Muscle layer of duodenum (tissue), 2 donors: ENCODE measurements around the gene DEK.
"Not testable (repeated sequence)": the region's sequence is repeated elsewhere in the genome, so short reads cannot be mapped to it uniquely, and the experiment has no call there.

Source experiments
- H3K27ac ChIP-seq: one replicate; pipeline ENCODE4 v1.7.0; 2013; ENCODE audit warnings: mild to moderate bottlenecking, low read length
- H3K27me3 ChIP-seq: one replicate; pipeline ENCODE4 v1.7.0; 2013; ENCODE audit warnings: low read depth, mild to moderate bottlenecking, control low read depth, low read length
- H3K36me3 ChIP-seq, 2 donors: one replicate each; pipeline ENCODE4 v1.7.0; 2013; ENCODE audit warnings: low read length in 2 of 2, control low read depth in 1 of 2, mild to moderate bottlenecking in 1 of 2; ENCODE audit not compliant: insufficient read depth in 2 of 2, control insufficient read depth in 1 of 2
- H3K4me1 ChIP-seq, 2 donors: one replicate each; pipeline ENCODE4 v1.7.0; 2013; ENCODE audit warnings: low read length in 2 of 2, mild to moderate bottlenecking in 2 of 2, control low read depth in 1 of 2, moderate library complexity in 1 of 2; ENCODE audit not compliant: insufficient read depth in 2 of 2, control insufficient read depth in 1 of 2
- H3K4me3 ChIP-seq, 2 donors: one replicate each; pipeline ENCODE4 v1.7.0; 2013; ENCODE audit warnings: low read length in 2 of 2, low read depth in 1 of 2, mild to moderate bottlenecking in 1 of 2
- H3K9me3 ChIP-seq, 2 donors: one replicate each; pipeline ENCODE4 v1.7.0; 2013; ENCODE audit warnings: low read length in 2 of 2, control low read depth in 1 of 2, mild to moderate bottlenecking in 1 of 2; ENCODE audit not compliant: control insufficient read depth in 1 of 2
- donor health status: healthy.

DEK gene, protein sequence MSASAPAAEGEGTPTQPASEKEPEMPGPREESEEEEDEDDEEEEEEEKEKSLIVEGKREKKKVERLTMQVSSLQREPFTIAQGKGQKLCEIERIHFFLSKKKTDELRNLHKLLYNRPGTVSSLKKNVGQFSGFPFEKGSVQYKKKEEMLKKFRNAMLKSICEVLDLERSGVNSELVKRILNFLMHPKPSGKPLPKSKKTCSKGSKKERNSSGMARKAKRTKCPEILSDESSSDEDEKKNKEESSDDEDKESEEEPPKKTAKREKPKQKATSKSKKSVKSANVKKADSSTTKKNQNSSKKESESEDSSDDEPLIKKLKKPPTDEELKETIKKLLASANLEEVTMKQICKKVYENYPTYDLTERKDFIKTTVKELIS

GRCh38 chr6:18264219-18264922 is at the start of gene DEK:
TSS of gene DEK (minus strand) at chr6:18264530. CDS start at chr6:18263987, 543 bp downstream.
- Histone ChIP-seq H3K27me3 (no peaks in the 10 kb centered on the region), H3K27ac (peak within 1 kb of the TSS; percentile 93), H3K36me3 (peaks cover 0 to 5% of the 10 kb centered on the region in 2 donors), H3K4me3 (peak within 1 kb of the TSS; percentile 91 to 95), H3K9me3 (no peaks in the 10 kb centered on the region), H3K4me1 (peaks cover 0 to 32% of the 10 kb centered on the region in 2 donors)

- H3K36me3 ChIP-seq = no peaks in the 10 kb centered on the region
- H3K9me3 ChIP-seq = no peaks in the 10 kb centered on the region
- H3K27me3 ChIP-seq = no peaks in the 10 kb centered on the region
- H3K27ac ChIP-seq = no peak overlapping the region
- H3K4me1 ChIP-seq = no peaks in the 10 kb centered on the region
- H3K4me3 ChIP-seq = no peak overlapping the region
These were observed 48.0 kb upstream of the DEK start for GRCh38 chr6:18312368-18312767.

GRCh38 chr6:18310010-18310409 is 45.7 kb upstream of the DEK start:
- H3K36me3 ChIP-seq, H3K27ac ChIP-seq, H3K4me1 ChIP-seq, H3K27me3 ChIP-seq, H3K9me3 ChIP-seq, H3K4me3 ChIP-seq: not testable (repeated sequence)

GRCh38 chr6:18309046-18309445 is 44.7 kb upstream of the DEK start:
- Histone ChIP-seq H3K9me3 (no peaks in the 10 kb centered on the region), H3K27ac (no peak overlapping the region), H3K4me1 (no peaks in the 10 kb centered on the region), H3K36me3 (no peaks in the 10 kb centered on the region), H3K4me3 (no peak overlapping the region), H3K27me3 (no peaks in the 10 kb centered on the region)

- Histone ChIP-seq H3K4me3 (no peak overlapping the region), H3K27ac (no peak overlapping the region), H3K36me3 (no peaks in the 10 kb centered on the region), H3K9me3 (no peaks in the 10 kb centered on the region), H3K4me1 (no peaks in the 10 kb centered on the region), H3K27me3 (no peaks in the 10 kb centered on the region)
These were observed 43.9 kb upstream of the DEK start for GRCh38 chr6:18308070-18308735.

- Histone ChIP-seq H3K27ac (no peak overlapping the region), H3K9me3 (no peaks in the 10 kb centered on the region), H3K36me3 (no peaks in the 10 kb centered on the region), H3K27me3 (no peaks in the 10 kb centered on the region), H3K4me3 (no peak overlapping the region), H3K4me1 (no peaks in the 10 kb centered on the region)
These were observed 42.6 kb upstream of the DEK start for GRCh38 chr6:18306977-18307376.

DNA sequence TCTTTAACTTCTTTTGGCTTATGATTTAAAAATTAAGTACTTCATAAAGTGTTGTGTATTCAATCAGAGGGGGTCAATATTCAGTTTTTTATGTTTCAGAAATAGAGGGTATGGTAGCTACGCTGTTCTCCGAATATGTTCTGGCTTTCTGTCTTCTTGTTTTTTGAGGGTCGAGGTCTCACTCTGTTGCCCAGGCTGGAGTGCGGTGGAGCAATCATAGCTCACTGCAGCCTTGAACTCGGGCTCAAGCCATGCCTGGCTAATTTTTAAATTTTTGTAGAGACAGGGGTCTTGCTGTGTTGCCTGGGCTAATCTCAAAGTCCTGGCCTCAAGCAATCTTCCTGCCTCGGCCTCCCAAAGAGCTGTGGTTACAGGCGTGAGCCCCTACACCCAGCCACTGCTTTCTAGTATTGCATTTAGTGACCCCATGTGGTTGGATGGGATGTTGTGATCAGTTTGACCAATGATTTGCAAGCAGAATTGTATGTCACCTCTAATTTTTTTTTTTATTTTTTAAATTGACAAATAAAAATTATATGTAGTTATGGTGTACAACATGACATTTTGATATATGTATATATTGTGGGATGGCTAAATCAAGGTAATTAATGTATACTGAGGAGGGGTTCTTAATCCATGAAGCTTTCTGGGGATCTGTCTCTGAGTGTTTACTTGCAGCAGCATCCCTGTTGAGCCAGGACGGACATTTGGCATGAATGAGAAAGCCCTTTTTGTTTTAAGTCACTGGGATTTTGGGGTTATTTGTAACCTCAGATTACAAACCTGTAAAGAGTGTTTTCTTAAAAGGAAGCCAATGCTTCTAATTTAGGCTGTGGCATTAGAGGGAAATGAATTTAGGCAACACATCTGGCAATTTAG is 38.5 kb upstream of the DEK start:
- Histone ChIP-seq H3K27ac (no peak overlapping the region), H3K4me1 (no peaks in the 10 kb centered on the region), H3K36me3 (no peaks in the 10 kb centered on the region), H3K27me3 (no peaks in the 10 kb centered on the region), H3K4me3 (no peak overlapping the region), H3K9me3 (no peaks in the 10 kb centered on the region)

GRCh38 chr6:18293076-18293904 is 29.0 kb upstream of the DEK start:
- no peaks in the 10 kb centered on the region for H3K9me3 ChIP-seq
- no peak overlapping the region for H3K4me3 ChIP-seq
- H3K36me3 ChIP-seq = no peaks in the 10 kb centered on the region
- H3K4me1 ChIP-seq = no peaks in the 10 kb centered on the region
- H3K27ac ChIP-seq = no peak overlapping the region
- H3K27me3 ChIP-seq = no peaks in the 10 kb centered on the region

GRCh38 chr6:18289283-18289682 is 25.0 kb upstream of the DEK start:
- no peak overlapping the region for H3K27ac ChIP-seq
- H3K9me3 ChIP-seq = no peaks in the 10 kb centered on the region
- no peaks in the 10 kb centered on the region for H3K4me1 ChIP-seq
- H3K36me3 ChIP-seq = no peaks in the 10 kb centered on the region
- no peaks in the 10 kb centered on the region for H3K27me3 ChIP-seq
- no peak overlapping the region for H3K4me3 ChIP-seq

DNA sequence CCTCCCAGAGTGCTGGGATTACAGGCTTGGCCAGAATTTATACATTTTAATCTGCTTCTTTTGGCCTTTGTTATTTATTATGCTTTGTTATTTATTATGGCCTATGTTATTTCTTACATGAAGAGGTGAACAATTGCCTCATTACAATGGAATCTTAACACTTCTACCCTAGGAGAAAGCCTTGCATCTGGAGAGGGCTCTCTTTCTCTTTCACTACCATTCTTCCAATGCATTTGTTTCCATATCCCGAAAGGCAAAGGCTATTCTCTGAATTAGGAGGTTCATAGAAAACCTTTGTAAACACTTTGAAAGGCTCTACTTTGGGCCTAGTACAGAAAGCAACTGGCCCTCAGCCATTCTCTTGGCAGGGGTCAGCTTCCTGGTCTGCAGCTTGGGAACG is 19.9 kb upstream of the DEK start:
- no peak overlapping the region for H3K27ac ChIP-seq
- no peaks in the 10 kb centered on the region for H3K27me3 ChIP-seq

More for the DNA sequence above, 19.9 kb upstream of the DEK start:
- H3K9me3 ChIP-seq = no peaks in the 10 kb centered on the region
- no peaks in the 10 kb centered on the region for H3K36me3 ChIP-seq
- no peak overlapping the region for H3K4me3 ChIP-seq
- no peaks in the 10 kb centered on the region for H3K4me1 ChIP-seq
